Measurements from ENCODE around the gene SLC39A11. TPM values are rescaled to one million over a fixed set of nuclear protein-coding genes. Genes with fewer than 3 reads are reported as not detected.
A peak's percentile ranks its signal among the peaks of the same experiment; 100 is the strongest.

The SLC39A11 gene
- total RNA-seq, 1 experiment from 2014 or later, result 18.9 TPM

- CTCF ChIA-PET, result interaction anchor here (0.8 to 2.7 kb wide), 5 partner anchors 10 to 48 kb away, joined by 3 to 23 read pairs (median 9); no protein-coding TSS in a partner anchor
These were observed 488.0 kb downstream of the SLC39A11 start for GRCh38 chr17:72604518-72604917.

DNA sequence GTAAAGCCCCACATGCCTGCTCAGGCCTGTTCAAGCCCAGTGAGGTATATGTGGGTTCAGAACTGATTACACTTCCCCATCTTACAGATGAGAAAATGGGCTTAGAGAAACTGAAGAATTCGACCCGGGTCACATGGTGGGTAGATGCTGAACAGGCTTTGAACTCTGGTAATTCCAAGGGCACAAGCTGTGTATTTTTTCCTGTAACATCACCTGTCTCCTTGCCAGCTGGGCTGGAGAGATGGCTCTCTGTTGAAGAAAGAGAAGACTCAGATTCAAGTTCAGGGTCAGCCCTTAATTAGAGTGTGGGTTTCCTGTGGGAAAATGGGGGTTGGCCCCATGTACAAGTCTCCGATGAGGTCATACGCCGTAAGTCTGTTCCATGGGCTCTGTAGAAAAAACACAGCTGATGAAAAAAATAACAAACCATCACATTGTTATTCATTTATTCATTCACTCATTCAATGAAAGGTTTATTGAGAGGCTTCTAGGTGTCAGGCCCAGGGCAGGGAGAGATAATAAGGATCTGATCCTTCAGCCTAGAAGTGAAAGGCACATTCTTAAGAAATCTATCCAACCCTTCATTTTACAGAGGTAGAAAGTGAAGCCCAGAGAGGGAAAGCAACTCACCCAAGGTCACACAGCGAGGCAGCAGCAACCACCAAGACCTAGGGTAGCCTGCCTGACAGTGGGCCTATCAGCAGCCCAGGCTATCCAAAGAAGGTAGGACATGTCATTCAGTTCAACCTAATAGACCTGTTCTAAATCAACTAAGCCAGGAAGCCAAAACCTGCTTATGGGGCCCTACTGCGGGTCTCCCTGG is 488.9 kb downstream of the SLC39A11 start:
- H3K36me3 Mint-ChIP-seq, result no peaks in the 10 kb centered on the region
- no peak for ATAC-seq
- POLR2A ChIA-PET, result interaction anchor here (0.7 to 1.5 kb wide), 2 partner anchors 10 to 12 kb away, joined by 3 to 4 read pairs; no protein-coding TSS in a partner anchor
- peaks cover 13% of the 10 kb centered on the region for H3K9me3 Mint-ChIP-seq
- no peak for DNase-seq (ENCODE audit: low spot score)
- H3K27ac Mint-ChIP-seq, result no peak overlapping the region
- H3K4me3 Mint-ChIP-seq, result peak overlapping the region; percentile 42; the same call in 1 of the 2 replicates
- H3K4me1 Mint-ChIP-seq, result peaks cover 30% of the 10 kb centered on the region
- CTCF ChIA-PET, result interaction anchor here (0.8 to 2.7 kb wide), 13 partner anchors 9 to 122 kb away, joined by 3 to 23 read pairs (median 7); no protein-coding TSS in a partner anchor
- peaks cover 16% of the 10 kb centered on the region for H3K27me3 Mint-ChIP-seq (ENCODE audit: low read depth)
- TF ChIP-seq ELF4 (CRISPR knock-in tag; IDR thresholded peaks at IDR 0.05; ENCODE audit: low read depth) (no peak), ZNF512 (CRISPR knock-in tag; IDR thresholded peaks at IDR 0.05; ENCODE audit: borderline replicate concordance) (no peak), NR3C1 (CRISPR knock-in tag; conservative IDR thresholded peaks at IDR 0.05; ENCODE audit: low read depth) (no peak), ZNF281 (CRISPR knock-in tag; IDR thresholded peaks at IDR 0.05) (no peak), ZSCAN18 (CRISPR knock-in tag; IDR thresholded peaks at IDR 0.05) (no peak), NR1H2 (CRISPR knock-in tag; IDR thresholded peaks at IDR 0.05) (no peak), SMAD3 (CRISPR knock-in tag; IDR thresholded peaks at IDR 0.05; ENCODE audit: borderline replicate concordance) (no peak), ZNF121 (CRISPR knock-in tag; IDR thresholded peaks at IDR 0.05) (no peak), ZNF416 (CRISPR knock-in tag; IDR thresholded peaks at IDR 0.05) (no peak), EMX1 (CRISPR knock-in tag; IDR thresholded peaks at IDR 0.05) (no peak), ZNF396 (CRISPR knock-in tag; IDR thresholded peaks at IDR 0.05; ENCODE audit: borderline replicate concordance) (no peak)
- TF ChIP-seq, protein P1, sequence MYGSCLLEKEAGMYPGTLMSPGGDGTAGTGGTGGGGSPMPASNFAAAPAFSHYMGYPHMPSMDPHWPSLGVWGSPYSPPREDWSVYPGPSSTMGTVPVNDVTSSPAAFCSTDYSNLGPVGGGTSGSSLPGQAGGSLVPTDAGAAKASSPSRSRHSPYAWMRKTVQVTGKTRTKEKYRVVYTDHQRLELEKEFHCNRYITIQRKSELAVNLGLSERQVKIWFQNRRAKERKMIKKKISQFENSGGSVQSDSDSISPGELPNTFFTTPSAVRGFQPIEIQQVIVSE (CRISPR knock-in tag; IDR thresholded peaks at IDR 0.05; ENCODE audit: borderline replicate concordance), result no peak
- TF ChIP-seq, protein P2, sequence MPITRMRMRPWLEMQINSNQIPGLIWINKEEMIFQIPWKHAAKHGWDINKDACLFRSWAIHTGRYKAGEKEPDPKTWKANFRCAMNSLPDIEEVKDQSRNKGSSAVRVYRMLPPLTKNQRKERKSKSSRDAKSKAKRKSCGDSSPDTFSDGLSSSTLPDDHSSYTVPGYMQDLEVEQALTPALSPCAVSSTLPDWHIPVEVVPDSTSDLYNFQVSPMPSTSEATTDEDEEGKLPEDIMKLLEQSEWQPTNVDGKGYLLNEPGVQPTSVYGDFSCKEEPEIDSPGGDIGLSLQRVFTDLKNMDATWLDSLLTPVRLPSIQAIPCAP (CRISPR knock-in tag; IDR thresholded peaks at IDR 0.05), result no peak
- TF ChIP-seq, protein P3, sequence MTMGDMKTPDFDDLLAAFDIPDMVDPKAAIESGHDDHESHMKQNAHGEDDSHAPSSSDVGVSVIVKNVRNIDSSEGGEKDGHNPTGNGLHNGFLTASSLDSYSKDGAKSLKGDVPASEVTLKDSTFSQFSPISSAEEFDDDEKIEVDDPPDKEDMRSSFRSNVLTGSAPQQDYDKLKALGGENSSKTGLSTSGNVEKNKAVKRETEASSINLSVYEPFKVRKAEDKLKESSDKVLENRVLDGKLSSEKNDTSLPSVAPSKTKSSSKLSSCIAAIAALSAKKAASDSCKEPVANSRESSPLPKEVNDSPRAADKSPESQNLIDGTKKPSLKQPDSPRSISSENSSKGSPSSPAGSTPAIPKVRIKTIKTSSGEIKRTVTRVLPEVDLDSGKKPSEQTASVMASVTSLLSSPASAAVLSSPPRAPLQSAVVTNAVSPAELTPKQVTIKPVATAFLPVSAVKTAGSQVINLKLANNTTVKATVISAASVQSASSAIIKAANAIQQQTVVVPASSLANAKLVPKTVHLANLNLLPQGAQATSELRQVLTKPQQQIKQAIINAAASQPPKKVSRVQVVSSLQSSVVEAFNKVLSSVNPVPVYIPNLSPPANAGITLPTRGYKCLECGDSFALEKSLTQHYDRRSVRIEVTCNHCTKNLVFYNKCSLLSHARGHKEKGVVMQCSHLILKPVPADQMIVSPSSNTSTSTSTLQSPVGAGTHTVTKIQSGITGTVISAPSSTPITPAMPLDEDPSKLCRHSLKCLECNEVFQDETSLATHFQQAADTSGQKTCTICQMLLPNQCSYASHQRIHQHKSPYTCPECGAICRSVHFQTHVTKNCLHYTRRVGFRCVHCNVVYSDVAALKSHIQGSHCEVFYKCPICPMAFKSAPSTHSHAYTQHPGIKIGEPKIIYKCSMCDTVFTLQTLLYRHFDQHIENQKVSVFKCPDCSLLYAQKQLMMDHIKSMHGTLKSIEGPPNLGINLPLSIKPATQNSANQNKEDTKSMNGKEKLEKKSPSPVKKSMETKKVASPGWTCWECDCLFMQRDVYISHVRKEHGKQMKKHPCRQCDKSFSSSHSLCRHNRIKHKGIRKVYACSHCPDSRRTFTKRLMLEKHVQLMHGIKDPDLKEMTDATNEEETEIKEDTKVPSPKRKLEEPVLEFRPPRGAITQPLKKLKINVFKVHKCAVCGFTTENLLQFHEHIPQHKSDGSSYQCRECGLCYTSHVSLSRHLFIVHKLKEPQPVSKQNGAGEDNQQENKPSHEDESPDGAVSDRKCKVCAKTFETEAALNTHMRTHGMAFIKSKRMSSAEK (CRISPR knock-in tag; IDR thresholded peaks at IDR 0.05; ENCODE audit: borderline replicate concordance), result no peak
- TF ChIP-seq, protein P4, sequence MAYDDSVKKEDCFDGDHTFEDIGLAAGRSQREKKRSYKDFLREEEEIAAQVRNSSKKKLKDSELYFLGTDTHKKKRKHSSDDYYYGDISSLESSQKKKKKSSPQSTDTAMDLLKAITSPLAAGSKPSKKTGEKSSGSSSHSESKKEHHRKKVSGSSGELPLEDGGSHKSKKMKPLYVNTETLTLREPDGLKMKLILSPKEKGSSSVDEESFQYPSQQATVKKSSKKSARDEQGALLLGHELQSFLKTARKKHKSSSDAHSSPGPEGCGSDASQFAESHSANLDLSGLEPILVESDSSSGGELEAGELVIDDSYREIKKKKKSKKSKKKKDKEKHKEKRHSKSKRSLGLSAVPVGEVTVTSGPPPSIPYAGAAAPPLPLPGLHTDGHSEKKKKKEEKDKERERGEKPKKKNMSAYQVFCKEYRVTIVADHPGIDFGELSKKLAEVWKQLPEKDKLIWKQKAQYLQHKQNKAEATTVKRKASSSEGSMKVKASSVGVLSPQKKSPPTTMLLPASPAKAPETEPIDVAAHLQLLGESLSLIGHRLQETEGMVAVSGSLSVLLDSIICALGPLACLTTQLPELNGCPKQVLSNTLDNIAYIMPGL (CRISPR knock-in tag; IDR thresholded peaks at IDR 0.05), result no peak

More at GRCh38 chr17:72604518-72604917, 488.0 kb downstream of the SLC39A11 start:
- no peak for DNase-seq (ENCODE audit: low spot score)
- H3K27ac Mint-ChIP-seq, result no peak overlapping the region
- no peaks in the 10 kb centered on the region for H3K36me3 Mint-ChIP-seq
- peaks cover 30% of the 10 kb centered on the region for H3K4me1 Mint-ChIP-seq
- no peak overlapping the region for H3K4me3 Mint-ChIP-seq
- peaks cover 16% of the 10 kb centered on the region for H3K27me3 Mint-ChIP-seq (ENCODE audit: low read depth)
- ATAC-seq, result no peak
- no peak for TF ChIP-seq GTF2I (CRISPR knock-in tag; conservative IDR thresholded peaks at IDR 0.05)
- TF ChIP-seq GABPB1 (CRISPR knock-in tag; IDR thresholded peaks at IDR 0.05), result peak; percentile 70
- POLR2A ChIA-PET, result no interaction called here
- H3K9me3 Mint-ChIP-seq, result peaks cover 15% of the 10 kb centered on the region
